Breast epithelium (tissue), 4 donors: ENCODE measurements around the gene SEMA4D. TPM values are rescaled to one million over a fixed set of nuclear protein-coding genes. Genes with fewer than 3 reads are reported as not detected.

Experiments
- DNase-seq, 2 donors: peaks; one replicate each; pipeline ENCODE4 v3.0.0-alpha.2; 2019; ENCODE audit warnings: low spot score in 2 of 2
- H3K27ac ChIP-seq, 2 donors: fragments of 200-600 bp; sonication (generic) in 1 of 2; one replicate each; pipeline ENCODE4 v1.5.1; 2016 to 2019; ENCODE audit warnings: mild to moderate bottlenecking in 1 of 2
- H3K27me3 ChIP-seq, 2 donors: fragments of 200-600 bp; sonication (generic) in 1 of 2; one replicate each; pipeline versions ENCODE4 v1.5.1 to v1.6.0; 2017 to 2019; ENCODE audit warnings: control low read depth in 1 of 2, mild to moderate bottlenecking in 1 of 2
- H3K36me3 ChIP-seq: fragments of 200-600 bp; one replicate; pipeline ENCODE4 v1.5.1; 2019
- H3K4me1 ChIP-seq, 2 donors: fragments of 200-600 bp; sonication (generic); one replicate each; pipeline ENCODE4 v1.5.1; 2016 to 2019; ENCODE audit warnings: control low read depth in 1 of 2
- H3K4me3 ChIP-seq, 3 donors: fragments of 200-600 bp; sonication (generic); 1 replicate in 2 of 3; 2 replicates in 1 of 3; pipeline ENCODE4 v1.5.1; 2016 to 2019; ENCODE audit warnings: mild to moderate bottlenecking in 3 of 3, moderate library complexity in 2 of 3
- H3K9me3 ChIP-seq, 2 donors: fragments of 200-600 bp; sonication (generic) in 1 of 2; one replicate each; pipeline ENCODE4 v1.5.1; 2016 to 2019; ENCODE audit warnings: control low read depth in 1 of 2
- CTCF ChIP-seq, 3 donors: fragments of 450-650 bp; IDR thresholded peaks; one replicate each; pipeline ENCODE4 v1.5.1; 2016 to 2017; ENCODE audit warnings: antibody characterized with exemption in 3 of 3, mild to moderate bottlenecking in 3 of 3, moderate library complexity in 3 of 3
- POLR2A ChIP-seq: fragments of 450-650 bp; IDR thresholded peaks from one replicate; pipeline ENCODE4 v1.6.1; 2016; ENCODE audit warnings: antibody characterized with exemption, mild to moderate bottlenecking, moderate library complexity
- POLR2AphosphoS5 ChIP-seq, 3 donors: sonication (generic); formaldehyde crosslinking; IDR thresholded peaks; one replicate each; pipeline ENCODE4 v1.6.1; 2017; ENCODE audit warnings: antibody characterized with exemption in 3 of 3
- intact Hi-C: fragments of 100-400 bp; cut with DNase I; formaldehyde crosslinking; loops from one replicate; pipeline ENCODE4 v1.15.1; 2023; ENCODE audit warnings: low total_unique reads
- total RNA-seq, 3 donors: library from RNA; depleted of rRNA; stranded (reverse); fragments of >200 nt; gene quantifications; one replicate each; pipeline ENCODE4 v1.1.0, GENCODE V29; 2016

The SEMA4D gene
- total RNA-seq, 3 donors from 2014 or later, result 9.9 to 24.6 (median 16.1) TPM

- Histone ChIP-seq H3K27me3 (no peaks in the 10 kb centered on the region), H3K9me3 (no peaks in the 10 kb centered on the region), H3K36me3 (no peaks in the 10 kb centered on the region), H3K4me3 (no peak overlapping the region), H3K27ac (no peak overlapping the region), H3K4me1 (no peaks in the 10 kb centered on the region)
- intact Hi-C loops, result no loop called here
- DNase-seq, result no peak
- TF ChIP-seq CTCF (IDR thresholded peaks at IDR 0.05) (no peak), POLR2A (no peak), POLR2AphosphoS5 (IDR thresholded peaks at IDR 0.05) (no peak)
These were observed 78.9 kb downstream of the SEMA4D start for GRCh38 chr9:89418882-89419640.

GRCh38 chr9:89418474-89418845, 79.5 kb downstream of the SEMA4D start:
- intact Hi-C loops, result no loop called here
- no peak overlapping the region for H3K27ac ChIP-seq
- H3K9me3 ChIP-seq, result no peaks in the 10 kb centered on the region
- no peaks in the 10 kb centered on the region for H3K36me3 ChIP-seq
- H3K27me3 ChIP-seq, result no peaks in the 10 kb centered on the region
- H3K4me3 ChIP-seq, result no peak overlapping the region
- no peak for TF ChIP-seq POLR2AphosphoS5 (IDR thresholded peaks at IDR 0.05)
- TF ChIP-seq CTCF (IDR thresholded peaks at IDR 0.05), result no peak
- no peak for TF ChIP-seq POLR2A
- DNase-seq, result no peak
- no peaks in the 10 kb centered on the region for H3K4me1 ChIP-seq

GRCh38 chr9:89417832-89418473, 80.0 kb downstream of the SEMA4D start:
- no peaks in the 10 kb centered on the region for H3K27me3 ChIP-seq
- intact Hi-C loops, result no loop called here
- H3K4me1 ChIP-seq, result no peaks in the 10 kb centered on the region
- H3K27ac ChIP-seq, result no peak overlapping the region
- H3K4me3 ChIP-seq, result no peak overlapping the region
- no peaks in the 10 kb centered on the region for H3K9me3 ChIP-seq
- no peak for DNase-seq
- TF ChIP-seq POLR2AphosphoS5 (IDR thresholded peaks at IDR 0.05) (no peak), CTCF (IDR thresholded peaks at IDR 0.05) (no peak), POLR2A (no peak)
- H3K36me3 ChIP-seq, result no peaks in the 10 kb centered on the region

- H3K4me1 ChIP-seq, result no peaks in the 10 kb centered on the region
- no peak for DNase-seq
- no peak overlapping the region for H3K4me3 ChIP-seq
- H3K27me3 ChIP-seq, result no peaks in the 10 kb centered on the region
- no peak overlapping the region for H3K27ac ChIP-seq
- TF ChIP-seq CTCF (IDR thresholded peaks at IDR 0.05) (no peak), POLR2AphosphoS5 (IDR thresholded peaks at IDR 0.05) (no peak), POLR2A (no peak)
- no peaks in the 10 kb centered on the region for H3K9me3 ChIP-seq
- intact Hi-C loops, result no loop called here
- no peaks in the 10 kb centered on the region for H3K36me3 ChIP-seq
These were observed 83.1 kb downstream of the SEMA4D start for GRCh38 chr9:89414670-89415324.
